Measurements from ENCODE around the gene PLCG1. TPM values are rescaled to one million over a fixed set of nuclear protein-coding genes. Genes with fewer than 3 reads are reported as not detected.

Gene PLCG1
- 66.3 TPM for total RNA-seq

DNA sequence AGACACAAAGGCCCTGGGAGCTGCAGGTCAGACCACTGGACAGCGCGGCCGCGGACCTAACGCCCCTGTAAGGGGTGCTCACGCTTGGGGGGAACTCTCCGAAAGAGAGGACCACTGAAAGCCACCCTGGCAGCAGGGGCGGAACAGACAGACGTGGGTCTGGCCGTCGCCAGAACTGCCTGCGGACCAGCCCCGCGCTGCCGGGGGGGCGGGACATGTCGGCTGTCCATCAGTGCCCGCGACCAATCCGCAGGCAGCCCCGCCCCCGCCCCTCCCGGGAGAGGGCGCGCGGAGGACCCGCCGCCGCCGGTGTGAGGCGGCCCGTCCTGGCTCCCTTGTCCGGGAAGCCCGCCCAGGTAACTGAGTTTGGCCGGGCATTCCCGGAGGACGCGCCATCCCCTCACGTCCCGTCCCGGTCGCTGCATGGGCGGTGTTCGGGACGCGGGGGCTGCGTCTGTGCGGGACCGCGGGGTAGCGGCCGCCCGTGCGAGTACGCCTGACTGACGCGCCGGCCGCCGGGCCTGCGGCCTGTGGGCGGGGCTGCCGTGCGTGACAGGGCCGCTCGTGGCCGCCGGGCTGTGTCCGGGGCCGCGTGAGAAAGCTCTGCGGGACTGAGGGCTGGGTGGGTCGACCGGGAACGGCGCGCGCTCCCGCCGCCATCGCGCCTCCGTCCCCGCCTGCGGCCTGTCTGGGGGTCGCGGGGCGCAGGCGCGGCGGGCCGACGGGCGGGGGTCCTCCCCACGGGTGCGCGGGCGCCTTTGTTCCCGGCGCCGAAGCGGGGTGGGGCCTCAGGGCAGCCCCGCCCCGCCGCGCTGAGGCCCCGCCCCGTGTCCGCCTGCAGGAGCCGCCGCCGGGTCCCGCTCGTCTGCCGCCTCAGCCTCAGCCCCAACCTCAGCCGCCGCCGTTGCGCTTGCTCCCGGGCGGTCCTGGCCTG is at the start of gene PLCG1:
TSS of gene PLCG1 (plus strand) at position 864 of the 934 bp plus-strand sequence. CDS start 99 bp downstream, outside the sequence.
- Histone ChIP-seq H3K27ac (ENCODE audit: low read depth, low read length) (peak within 1 kb of the TSS; percentile 87), H3K9me3 (ENCODE audit: control insufficient read depth in 3 of 3, low read length in 3 of 3) (no peaks in the 10 kb centered on the region), H3K9ac (ENCODE audit: low read depth in 1 of 3, low read length in 3 of 3) (peak within 1 kb of the TSS; percentile 79 to 94 (median 81)), H3K4me1 (ENCODE audit: control insufficient read depth in 3 of 3, insufficient read depth in 3 of 3, low read length in 3 of 3) (peaks cover 32 to 49% (median 43%) of the 10 kb centered on the region in 3 donors), H3K36me3 (ENCODE audit: control insufficient read depth in 3 of 3, insufficient read depth in 3 of 3, low read length in 3 of 3) (no peaks in the 10 kb centered on the region), H3K4me3 (ENCODE audit: low read length in 3 of 3) (peak within 1 kb of the TSS; percentile 75 to 87 (median 77)), H3K27me3 (ENCODE audit: control insufficient read depth in 3 of 3, insufficient read depth in 3 of 3, low read length in 3 of 3) (no peaks in the 10 kb centered on the region)

DNA sequence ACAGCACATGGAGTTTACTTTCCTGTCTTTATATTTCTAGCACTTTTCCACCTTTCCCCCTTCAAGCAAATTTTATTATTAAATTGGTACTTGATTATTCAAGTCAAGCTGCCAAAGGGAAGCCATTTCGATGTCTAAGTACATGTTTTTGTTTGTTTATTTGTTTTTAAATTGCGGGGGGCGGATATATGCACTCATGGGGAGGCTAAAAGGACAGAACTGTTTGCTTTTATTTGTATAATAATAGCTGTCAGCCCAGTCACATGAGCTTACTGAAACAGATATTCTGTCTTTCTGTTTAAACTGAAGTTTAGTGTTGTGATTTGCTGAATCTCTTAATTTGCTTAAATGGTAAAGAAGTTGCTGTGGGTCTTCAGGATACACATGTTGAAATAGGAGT is 49.6 kb upstream of the PLCG1 start:
- no peak overlapping the region for H3K4me3 ChIP-seq (ENCODE audit: low read length in 3 of 3)
- no peaks in the 10 kb centered on the region for H3K9me3 ChIP-seq (ENCODE audit: control insufficient read depth in 3 of 3, low read length in 3 of 3)
- H3K9ac ChIP-seq (ENCODE audit: low read depth in 1 of 3, low read length in 3 of 3): no peak overlapping the region
- H3K36me3 ChIP-seq (ENCODE audit: control insufficient read depth in 3 of 3, insufficient read depth in 3 of 3, low read length in 3 of 3): peaks cover 14 to 25% (median 25%) of the 10 kb centered on the region in 3 donors
- no peak overlapping the region for H3K27ac ChIP-seq (ENCODE audit: low read depth, low read length)
- no peaks in the 10 kb centered on the region for H3K27me3 ChIP-seq (ENCODE audit: control insufficient read depth in 3 of 3, insufficient read depth in 3 of 3, low read length in 3 of 3)
- H3K4me1 ChIP-seq (ENCODE audit: control insufficient read depth in 3 of 3, insufficient read depth in 3 of 3, low read length in 3 of 3): no peaks in the 10 kb centered on the region

DNA sequence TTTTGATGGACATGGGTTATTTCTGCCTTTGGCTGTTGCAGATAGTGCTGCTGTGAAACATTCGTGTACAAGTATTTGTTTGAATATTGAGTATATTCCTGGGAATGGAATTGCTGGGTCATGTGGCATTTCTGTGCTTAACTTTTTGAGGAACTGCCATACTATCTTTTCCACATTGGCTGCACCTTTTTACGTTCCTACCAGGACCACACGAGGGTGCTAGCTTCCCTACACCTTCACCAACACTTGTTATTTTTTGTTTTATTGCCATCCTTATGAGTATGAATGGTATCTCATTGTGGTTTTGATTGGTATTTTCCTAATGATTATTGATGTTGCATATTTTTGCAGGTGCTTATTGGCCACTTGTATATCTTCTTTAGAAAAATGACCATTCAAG is 47.8 kb upstream of the PLCG1 start:
- Histone ChIP-seq H3K27ac (ENCODE audit: low read depth, low read length) (no peak overlapping the region), H3K4me3 (ENCODE audit: low read length in 3 of 3) (no peak overlapping the region), H3K27me3 (ENCODE audit: control insufficient read depth in 3 of 3, insufficient read depth in 3 of 3, low read length in 3 of 3) (no peaks in the 10 kb centered on the region), H3K36me3 (ENCODE audit: control insufficient read depth in 3 of 3, insufficient read depth in 3 of 3, low read length in 3 of 3) (peaks cover 17 to 40% (median 35%) of the 10 kb centered on the region in 3 donors), H3K9ac (ENCODE audit: low read depth in 1 of 3, low read length in 3 of 3) (no peak overlapping the region), H3K9me3 (ENCODE audit: control insufficient read depth in 3 of 3, low read length in 3 of 3) (no peaks in the 10 kb centered on the region), H3K4me1 (ENCODE audit: control insufficient read depth in 3 of 3, insufficient read depth in 3 of 3, low read length in 3 of 3) (no peaks in the 10 kb centered on the region)

DNA sequence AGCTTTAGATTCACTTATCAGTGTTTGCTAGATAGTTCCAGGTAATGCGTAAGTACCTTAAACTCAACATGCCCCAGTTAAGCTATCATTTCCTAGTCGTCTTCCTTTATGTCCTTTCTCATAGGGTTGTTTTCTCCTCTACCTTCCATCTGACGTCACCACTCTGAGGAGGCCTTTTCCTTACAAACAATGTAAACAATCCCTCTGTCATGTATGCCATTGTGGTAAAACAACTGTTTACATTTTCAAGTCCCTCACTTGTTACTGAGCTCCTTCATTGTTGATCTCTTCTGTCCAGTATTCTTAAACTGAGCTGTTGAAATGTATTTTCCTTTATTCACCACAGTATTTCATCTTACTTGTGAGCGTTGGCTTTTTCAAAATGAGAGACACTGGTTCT is 45.4 kb upstream of the PLCG1 start:
- Histone ChIP-seq H3K9ac (ENCODE audit: low read depth in 1 of 3, low read length in 3 of 3) (no peak overlapping the region), H3K9me3 (ENCODE audit: control insufficient read depth in 3 of 3, low read length in 3 of 3) (no peaks in the 10 kb centered on the region), H3K27ac (ENCODE audit: low read depth, low read length) (no peak overlapping the region), H3K4me1 (ENCODE audit: control insufficient read depth in 3 of 3, insufficient read depth in 3 of 3, low read length in 3 of 3) (no peaks in the 10 kb centered on the region), H3K4me3 (ENCODE audit: low read length in 3 of 3) (no peak overlapping the region), H3K27me3 (ENCODE audit: control insufficient read depth in 3 of 3, insufficient read depth in 3 of 3, low read length in 3 of 3) (no peaks in the 10 kb centered on the region), H3K36me3 (ENCODE audit: control insufficient read depth in 3 of 3, insufficient read depth in 3 of 3, low read length in 3 of 3) (peaks cover 19 to 42% (median 36%) of the 10 kb centered on the region in 3 donors)

DNA sequence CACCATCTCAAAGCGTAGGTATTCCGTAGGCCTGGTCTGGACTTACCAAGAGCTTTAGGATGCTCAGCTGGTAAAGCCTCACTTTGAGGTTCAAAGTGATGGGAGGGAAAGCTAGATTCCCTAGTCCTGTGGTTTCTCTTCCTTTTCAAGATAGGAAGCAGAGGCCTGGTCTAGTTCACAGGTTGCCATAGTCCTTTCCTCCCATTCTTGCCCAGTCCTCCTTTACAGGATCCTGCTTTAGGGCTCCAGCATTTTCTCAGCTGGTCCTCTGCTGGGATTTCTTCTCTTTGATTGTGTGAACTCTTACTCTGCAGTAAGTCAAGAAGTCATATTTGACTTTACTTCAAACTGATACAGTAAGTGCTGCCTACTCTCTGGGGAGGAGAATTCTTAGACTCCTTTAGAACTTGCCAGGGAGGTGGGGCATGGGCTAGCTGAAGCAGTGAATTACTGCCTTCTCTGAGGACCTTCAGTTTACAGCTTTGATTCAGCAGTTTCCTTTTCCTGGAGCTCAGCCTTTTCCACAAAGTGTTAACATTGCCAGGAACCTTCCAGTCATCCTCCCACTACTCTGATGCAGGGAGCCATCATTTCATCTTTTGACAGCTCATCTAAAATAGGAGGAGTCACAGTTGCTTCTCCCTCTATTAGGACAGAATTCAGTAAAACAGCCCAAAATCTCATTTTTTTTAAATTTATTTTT is 42.8 kb upstream of the PLCG1 start:
- H3K27ac ChIP-seq (ENCODE audit: low read depth, low read length): no peak overlapping the region
- no peaks in the 10 kb centered on the region for H3K27me3 ChIP-seq (ENCODE audit: control insufficient read depth in 3 of 3, insufficient read depth in 3 of 3, low read length in 3 of 3)
- peak overlapping the region in 1 of 3 donors; percentile 14 for H3K9ac ChIP-seq (ENCODE audit: low read depth in 1 of 3, low read length in 3 of 3)
- no peak overlapping the region for H3K4me3 ChIP-seq (ENCODE audit: low read length in 3 of 3)
- H3K4me1 ChIP-seq (ENCODE audit: control insufficient read depth in 3 of 3, insufficient read depth in 3 of 3, low read length in 3 of 3): no peaks in the 10 kb centered on the region
- peaks cover 28 to 60% (median 60%) of the 10 kb centered on the region in 3 donors for H3K36me3 ChIP-seq (ENCODE audit: control insufficient read depth in 3 of 3, insufficient read depth in 3 of 3, low read length in 3 of 3)
- no peaks in the 10 kb centered on the region for H3K9me3 ChIP-seq (ENCODE audit: control insufficient read depth in 3 of 3, low read length in 3 of 3)

DNA sequence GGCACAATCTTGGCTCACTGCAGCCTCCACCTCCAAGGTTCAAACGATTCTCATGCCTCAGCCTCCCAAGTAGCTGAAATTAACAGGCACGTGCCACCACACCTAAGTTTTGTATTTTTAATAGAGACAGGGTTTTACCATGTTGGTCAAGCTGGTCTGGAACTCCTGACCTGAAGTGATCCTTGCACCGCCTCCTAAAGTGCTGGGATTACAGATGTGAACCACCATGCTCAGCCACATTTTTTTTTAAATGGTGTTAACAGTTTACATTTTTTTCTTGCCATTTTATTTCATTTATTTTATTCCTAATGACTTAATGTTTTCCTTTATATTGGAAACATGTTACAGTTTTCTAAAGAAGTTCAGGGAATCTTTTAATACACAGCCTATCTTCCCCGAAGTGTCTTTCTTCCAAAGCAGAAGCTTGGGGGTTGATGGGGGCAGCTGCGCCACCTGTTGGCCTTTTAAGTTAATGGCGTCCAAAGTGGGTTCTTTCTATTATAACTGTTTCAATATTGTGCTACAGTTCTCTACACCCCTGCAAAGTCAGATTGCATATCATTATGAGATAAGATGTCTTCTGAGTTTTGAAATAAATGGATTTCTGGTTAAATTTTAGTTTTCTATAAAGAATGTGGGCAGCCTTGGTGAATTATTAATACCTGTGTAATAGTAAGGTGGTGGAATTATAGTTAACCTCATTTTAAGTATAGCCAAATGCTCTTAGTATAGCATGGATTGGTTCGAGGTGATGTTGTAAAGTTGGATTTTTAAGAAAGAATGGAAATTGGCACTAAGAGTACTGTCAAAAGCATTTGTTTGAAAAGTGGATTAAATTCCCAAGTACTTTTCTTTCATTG is 42.0 kb upstream of the PLCG1 start:
- no peaks in the 10 kb centered on the region for H3K4me1 ChIP-seq (ENCODE audit: control insufficient read depth in 3 of 3, insufficient read depth in 3 of 3, low read length in 3 of 3)
- H3K27me3 ChIP-seq (ENCODE audit: control insufficient read depth in 3 of 3, insufficient read depth in 3 of 3, low read length in 3 of 3): no peaks in the 10 kb centered on the region
- no peak overlapping the region for H3K9ac ChIP-seq (ENCODE audit: low read depth in 1 of 3, low read length in 3 of 3)
- no peak overlapping the region for H3K27ac ChIP-seq (ENCODE audit: low read depth, low read length)
- no peak overlapping the region for H3K4me3 ChIP-seq (ENCODE audit: low read length in 3 of 3)
- peaks cover 34 to 67% (median 66%) of the 10 kb centered on the region in 3 donors for H3K36me3 ChIP-seq (ENCODE audit: control insufficient read depth in 3 of 3, insufficient read depth in 3 of 3, low read length in 3 of 3)
- no peaks in the 10 kb centered on the region for H3K9me3 ChIP-seq (ENCODE audit: control insufficient read depth in 3 of 3, low read length in 3 of 3)

DNA sequence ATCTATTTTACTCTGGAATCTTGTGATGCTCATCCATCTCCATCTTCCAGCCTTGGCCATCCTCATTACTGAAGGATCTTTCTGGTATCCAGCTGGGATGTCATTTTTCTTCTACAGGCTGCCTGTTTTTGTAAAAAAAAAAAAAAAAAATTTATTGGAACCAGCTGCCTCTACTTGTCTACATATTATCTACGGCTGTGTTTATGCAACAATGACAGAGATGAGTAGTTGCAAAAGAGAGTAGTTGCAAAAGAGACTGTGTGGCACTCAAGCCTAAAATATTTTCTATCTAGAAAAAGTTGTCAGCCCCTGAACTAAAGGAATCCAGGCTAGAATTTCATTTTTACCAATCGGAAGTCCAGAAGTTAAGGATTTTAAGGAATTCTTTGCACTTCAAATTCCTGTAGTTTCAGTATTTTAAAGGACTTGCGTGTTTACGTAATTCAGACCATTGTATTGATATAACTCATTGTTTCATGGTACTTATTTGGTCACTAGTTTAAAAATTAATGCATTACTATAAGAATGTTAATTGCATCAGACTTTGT is 38.6 kb upstream of the PLCG1 start:
- Histone ChIP-seq H3K4me1 (ENCODE audit: control insufficient read depth in 3 of 3, insufficient read depth in 3 of 3, low read length in 3 of 3) (no peaks in the 10 kb centered on the region), H3K4me3 (ENCODE audit: low read length in 3 of 3) (no peak overlapping the region), H3K9ac (ENCODE audit: low read depth in 1 of 3, low read length in 3 of 3) (no peak overlapping the region), H3K27ac (ENCODE audit: low read depth, low read length) (no peak overlapping the region), H3K27me3 (ENCODE audit: control insufficient read depth in 3 of 3, insufficient read depth in 3 of 3, low read length in 3 of 3) (no peaks in the 10 kb centered on the region), H3K9me3 (ENCODE audit: control insufficient read depth in 3 of 3, low read length in 3 of 3) (no peaks in the 10 kb centered on the region), H3K36me3 (ENCODE audit: control insufficient read depth in 3 of 3, insufficient read depth in 3 of 3, low read length in 3 of 3) (peaks cover 38 to 71% (median 67%) of the 10 kb centered on the region in 3 donors)

DNA sequence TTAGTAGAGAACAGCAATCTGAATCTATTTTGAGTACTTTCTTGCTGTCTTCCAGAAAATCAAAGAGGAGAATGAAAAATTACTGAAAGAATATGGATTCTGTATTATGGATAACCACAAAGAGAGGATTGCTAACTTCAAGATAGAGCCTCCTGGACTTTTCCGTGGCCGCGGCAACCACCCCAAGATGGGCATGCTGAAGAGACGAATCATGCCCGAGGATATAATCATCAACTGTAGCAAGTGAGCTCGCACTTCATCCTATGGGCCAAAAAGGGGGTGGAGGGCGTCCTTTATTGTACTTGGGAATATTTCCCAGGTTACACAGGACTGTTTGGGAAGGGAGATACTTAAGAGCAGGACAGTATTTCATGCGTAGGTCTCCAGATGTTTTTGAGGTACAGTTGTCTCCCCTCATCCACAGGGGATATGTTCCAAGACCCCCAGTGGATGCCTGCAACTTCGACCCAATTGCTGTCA is 37.3 kb upstream of the PLCG1 start:
- Histone ChIP-seq H3K9ac (ENCODE audit: low read depth in 1 of 3, low read length in 3 of 3) (no peak overlapping the region), H3K4me1 (ENCODE audit: control insufficient read depth in 3 of 3, insufficient read depth in 3 of 3, low read length in 3 of 3) (no peaks in the 10 kb centered on the region), H3K36me3 (ENCODE audit: control insufficient read depth in 3 of 3, insufficient read depth in 3 of 3, low read length in 3 of 3) (peaks cover 38 to 72% (median 69%) of the 10 kb centered on the region in 3 donors), H3K9me3 (ENCODE audit: control insufficient read depth in 3 of 3, low read length in 3 of 3) (no peaks in the 10 kb centered on the region), H3K27ac (ENCODE audit: low read depth, low read length) (no peak overlapping the region), H3K4me3 (ENCODE audit: low read length in 3 of 3) (no peak overlapping the region), H3K27me3 (ENCODE audit: control insufficient read depth in 3 of 3, insufficient read depth in 3 of 3, low read length in 3 of 3) (no peaks in the 10 kb centered on the region)

DNA sequence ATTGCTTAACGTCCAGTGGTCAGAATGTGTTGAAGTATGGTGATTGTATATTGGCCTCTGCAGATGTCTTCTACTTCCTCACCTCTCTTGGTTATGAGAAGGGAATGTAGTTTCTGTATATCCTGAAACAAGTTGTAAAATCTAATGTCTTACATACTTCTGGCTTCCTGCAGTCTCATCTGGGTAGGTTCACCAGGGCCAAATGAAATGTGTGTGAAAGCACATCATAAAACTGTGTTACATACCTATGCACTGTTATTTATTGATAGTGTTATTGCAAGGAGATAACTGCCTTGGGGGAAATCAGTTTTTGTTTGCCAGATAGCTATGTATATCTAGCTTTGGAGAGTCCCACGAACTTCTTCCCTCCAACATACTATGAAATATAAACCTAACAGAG is 35.7 kb upstream of the PLCG1 start:
- Histone ChIP-seq H3K9ac (ENCODE audit: low read depth in 1 of 3, low read length in 3 of 3) (no peak overlapping the region), H3K4me1 (ENCODE audit: control insufficient read depth in 3 of 3, insufficient read depth in 3 of 3, low read length in 3 of 3) (no peaks in the 10 kb centered on the region), H3K9me3 (ENCODE audit: control insufficient read depth in 3 of 3, low read length in 3 of 3) (no peaks in the 10 kb centered on the region), H3K27ac (ENCODE audit: low read depth, low read length) (no peak overlapping the region), H3K4me3 (ENCODE audit: low read length in 3 of 3) (no peak overlapping the region), H3K27me3 (ENCODE audit: control insufficient read depth in 3 of 3, insufficient read depth in 3 of 3, low read length in 3 of 3) (no peaks in the 10 kb centered on the region), H3K36me3 (ENCODE audit: control insufficient read depth in 3 of 3, insufficient read depth in 3 of 3, low read length in 3 of 3) (peaks cover 32 to 66% (median 64%) of the 10 kb centered on the region in 3 donors)
